Measurements from ENCODE around the gene IGLL1. TPM values are rescaled to one million over a fixed set of nuclear protein-coding genes. Genes with fewer than 3 reads are reported as not detected.
"Not testable (repeated sequence)": the region's sequence is repeated elsewhere in the genome, so short reads cannot be mapped to it uniquely, and the experiment has no call there.

Gene IGLL1
- not detected in 2 replicates for total RNA-seq

GRCh38 chr22:23579870-23580575 is at the start of gene IGLL1:
IGLL1 (minus strand) TSS chr22:23580290; CDS start chr22:23580190, 100 bp downstream.
- no peak for DNase-seq (ENCODE audit: extremely low read depth, low read depth, low spot score)

GRCh38 chr22:23628056-23628743 is 48.1 kb upstream of the IGLL1 start:
- DNase-seq (ENCODE audit: extremely low read depth, low read depth, low spot score), result not testable (repeated sequence)

GRCh38 chr22:23627401-23628055 is 47.4 kb upstream of the IGLL1 start:
- not testable (repeated sequence) for DNase-seq (ENCODE audit: extremely low read depth, low read depth, low spot score)

- DNase-seq (ENCODE audit: extremely low read depth, low read depth, low spot score), result no peak
These were observed 46.3 kb upstream of the IGLL1 start for GRCh38 chr22:23626286-23626975.

- no peak for DNase-seq (ENCODE audit: extremely low read depth, low read depth, low spot score)
These were observed 42.5 kb upstream of the IGLL1 start for GRCh38 chr22:23622634-23623033.

- not testable (repeated sequence) for DNase-seq (ENCODE audit: extremely low read depth, low read depth, low spot score)
These were observed 41.8 kb upstream of the IGLL1 start for GRCh38 chr22:23621916-23622315.

GRCh38 chr22:23621082-23621780 is 41.1 kb upstream of the IGLL1 start:
- no peak for DNase-seq (ENCODE audit: extremely low read depth, low read depth, low spot score)

- DNase-seq (ENCODE audit: extremely low read depth, low read depth, low spot score), result no peak
These were observed 33.3 kb upstream of the IGLL1 start for GRCh38 chr22:23613193-23613972.

GRCh38 chr22:23609983-23610781 is 30.1 kb upstream of the IGLL1 start:
- no peak for DNase-seq (ENCODE audit: extremely low read depth, low read depth, low spot score)

GRCh38 chr22:23608583-23608982 is 28.5 kb upstream of the IGLL1 start:
- no peak for DNase-seq (ENCODE audit: extremely low read depth, low read depth, low spot score)

- DNase-seq (ENCODE audit: extremely low read depth, low read depth, low spot score), result no peak
These were observed 26.4 kb upstream of the IGLL1 start for GRCh38 chr22:23606204-23607131.

- no peak for DNase-seq (ENCODE audit: extremely low read depth, low read depth, low spot score)
These were observed 25.0 kb upstream of the IGLL1 start for GRCh38 chr22:23604939-23605712.

- DNase-seq (ENCODE audit: extremely low read depth, low read depth, low spot score), result no peak
These were observed 23.2 kb upstream of the IGLL1 start for GRCh38 chr22:23603266-23603665.

GRCh38 chr22:23598805-23599518 is 18.9 kb upstream of the IGLL1 start:
- DNase-seq (ENCODE audit: extremely low read depth, low read depth, low spot score), result no peak

GRCh38 chr22:23597576-23598268 is 17.6 kb upstream of the IGLL1 start:
- not testable (repeated sequence) for DNase-seq (ENCODE audit: extremely low read depth, low read depth, low spot score)

GRCh38 chr22:23595904-23596303 is 15.8 kb upstream of the IGLL1 start:
- DNase-seq (ENCODE audit: extremely low read depth, low read depth, low spot score), result not testable (repeated sequence)
